Fibroblast of mammary gland (primary cell): Measurements from ENCODE around the gene DVL1.

ENCODE experiments used
- DNase-seq: peaks from one replicate; pipeline ENCODE4 v3.0.0-alpha.2; 2010; ENCODE audit warnings: low read depth
- H3K4me3 ChIP-seq: 2 replicates; pipeline ENCODE4 v1.5.1; 2011; ENCODE audit warnings: low read depth, mild to moderate bottlenecking, low read length, moderate library complexity; ENCODE audit not compliant: control insufficient read depth
- TF ChIP-seq, protein P1 (sequence below): conservative IDR thresholded peaks from 2 replicates; pipeline ENCODE4 v1.5.1; 2011; ENCODE audit warnings: low read depth, low read length, inconsistent platforms; ENCODE audit not compliant: control insufficient read depth, insufficient read depth

The DVL1 gene

DNA sequence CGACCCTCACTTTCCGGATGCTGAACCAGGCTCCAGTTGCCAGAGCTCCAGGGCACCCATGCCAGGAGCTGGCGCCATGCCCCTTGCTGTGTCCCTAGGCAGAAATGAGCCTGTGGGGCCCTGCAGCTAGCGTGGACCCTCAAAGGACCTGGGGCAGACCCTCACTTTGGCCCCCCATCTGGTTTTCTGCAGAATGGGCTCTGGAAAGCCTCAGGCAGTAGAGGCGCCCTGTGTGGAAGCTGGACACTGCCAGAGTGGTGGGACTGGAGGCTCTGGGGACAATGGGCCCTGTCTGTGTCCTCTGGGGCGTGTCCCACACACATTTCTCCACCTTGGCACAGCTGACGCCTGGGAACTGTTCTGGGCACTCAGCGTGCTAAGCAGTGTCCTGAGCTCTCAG is 32.1 kb upstream of the DVL1 start:
- H3K4me3 ChIP-seq: no peak overlapping the region
- TF ChIP-seq, protein P1, sequence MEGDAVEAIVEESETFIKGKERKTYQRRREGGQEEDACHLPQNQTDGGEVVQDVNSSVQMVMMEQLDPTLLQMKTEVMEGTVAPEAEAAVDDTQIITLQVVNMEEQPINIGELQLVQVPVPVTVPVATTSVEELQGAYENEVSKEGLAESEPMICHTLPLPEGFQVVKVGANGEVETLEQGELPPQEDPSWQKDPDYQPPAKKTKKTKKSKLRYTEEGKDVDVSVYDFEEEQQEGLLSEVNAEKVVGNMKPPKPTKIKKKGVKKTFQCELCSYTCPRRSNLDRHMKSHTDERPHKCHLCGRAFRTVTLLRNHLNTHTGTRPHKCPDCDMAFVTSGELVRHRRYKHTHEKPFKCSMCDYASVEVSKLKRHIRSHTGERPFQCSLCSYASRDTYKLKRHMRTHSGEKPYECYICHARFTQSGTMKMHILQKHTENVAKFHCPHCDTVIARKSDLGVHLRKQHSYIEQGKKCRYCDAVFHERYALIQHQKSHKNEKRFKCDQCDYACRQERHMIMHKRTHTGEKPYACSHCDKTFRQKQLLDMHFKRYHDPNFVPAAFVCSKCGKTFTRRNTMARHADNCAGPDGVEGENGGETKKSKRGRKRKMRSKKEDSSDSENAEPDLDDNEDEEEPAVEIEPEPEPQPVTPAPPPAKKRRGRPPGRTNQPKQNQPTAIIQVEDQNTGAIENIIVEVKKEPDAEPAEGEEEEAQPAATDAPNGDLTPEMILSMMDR: no peak
- no peak for DNase-seq

DNA sequence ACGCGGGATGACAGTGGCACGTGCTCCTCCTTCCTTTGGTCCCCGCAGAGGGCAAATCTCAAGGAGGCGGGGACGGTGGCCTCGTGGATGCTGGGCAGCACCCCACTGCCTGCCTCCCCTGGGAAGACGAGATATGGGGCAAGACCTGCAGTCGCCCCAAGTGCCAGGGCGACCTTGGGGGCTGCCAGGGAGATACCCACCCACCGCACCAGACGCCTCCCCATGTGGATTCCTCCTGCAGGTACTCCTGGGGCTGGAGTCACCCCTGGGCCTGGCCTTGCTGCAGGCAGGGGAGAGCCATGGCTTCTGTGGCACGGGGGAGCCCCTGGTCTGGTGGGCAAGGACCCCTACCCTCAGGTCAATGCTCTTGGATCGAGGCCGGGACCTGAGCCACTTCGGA is 31.6 kb upstream of the DVL1 start:
- no peak for DNase-seq
- no peak overlapping the region for H3K4me3 ChIP-seq
- TF ChIP-seq, protein P1: no peak

DNA sequence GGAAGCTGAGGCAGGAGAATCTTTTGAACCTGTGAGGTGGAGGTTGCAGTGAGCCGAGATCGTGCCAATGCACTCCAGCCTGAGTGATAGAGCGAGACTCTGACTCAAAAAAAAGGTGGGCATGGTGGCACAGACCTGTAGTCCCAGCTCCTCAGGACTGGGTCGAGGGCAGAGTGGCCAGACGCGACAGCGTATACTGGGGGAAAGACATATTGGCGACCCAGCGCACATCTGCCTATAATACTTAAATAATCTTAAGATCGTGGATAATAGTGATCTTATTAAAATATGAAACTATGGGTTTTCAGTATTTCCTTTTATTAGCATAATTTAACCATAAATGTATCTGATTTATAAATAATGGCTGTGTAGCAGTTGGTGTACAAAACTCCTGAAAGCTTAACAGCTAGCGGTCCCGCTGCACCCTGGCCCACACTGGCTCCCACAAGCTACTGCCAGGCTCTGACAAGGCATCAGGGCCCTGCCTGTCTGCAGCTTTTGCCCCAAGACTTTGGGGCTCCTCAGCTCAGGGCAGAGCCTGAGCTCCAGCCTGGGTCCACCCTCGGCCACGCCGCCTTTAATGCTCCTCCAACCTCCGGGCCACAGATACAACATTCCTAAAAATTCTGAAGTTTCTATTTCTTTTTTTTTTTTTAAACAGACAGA is 28.5 kb upstream of the DVL1 start:
- no peak for DNase-seq
- H3K4me3 ChIP-seq: no peak overlapping the region
- TF ChIP-seq, protein P1: no peak

- H3K4me3 ChIP-seq: no peak overlapping the region
Observed at GRCh38 chr1:1376551-1377226, 27.5 kb upstream of the DVL1 start.

DNA sequence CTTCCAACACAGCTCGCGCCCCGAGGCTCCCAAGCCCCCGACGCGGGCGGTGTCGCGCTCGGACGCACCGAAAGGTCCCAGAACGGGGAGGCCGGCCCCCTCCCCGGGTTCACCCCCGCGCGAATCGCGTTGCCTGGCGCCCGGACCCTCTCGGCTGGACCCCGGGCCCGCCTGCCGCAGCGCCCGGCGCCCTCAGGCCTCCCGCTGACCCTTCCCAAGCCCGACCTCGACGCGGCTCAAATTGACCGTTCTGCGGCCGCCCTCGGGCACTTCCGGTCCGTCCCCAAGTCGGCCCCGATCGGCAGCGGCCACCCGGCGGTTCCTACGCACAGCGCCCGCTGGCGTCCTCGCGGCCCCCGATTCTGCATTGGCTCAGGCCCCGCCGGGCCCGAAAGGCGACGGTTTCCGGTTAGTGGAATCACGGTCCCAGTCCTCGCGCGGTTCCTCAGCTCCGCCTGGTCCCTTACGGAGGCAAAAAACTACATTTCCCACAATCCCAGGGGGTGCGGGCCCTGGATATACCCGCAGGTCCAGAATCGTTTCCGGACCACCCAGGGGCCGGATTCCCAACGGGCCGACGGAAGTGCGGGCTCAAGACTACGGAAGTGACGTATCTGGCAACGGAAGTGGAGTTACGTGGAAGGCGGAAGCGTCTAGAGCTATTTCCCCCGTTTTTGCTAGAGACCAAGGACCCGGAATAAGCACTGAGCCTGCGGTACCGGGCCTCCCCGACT is 25.9 kb upstream of the DVL1 start, which contains the start of gene AURKAIP1:
AURKAIP1 (minus strand) TSS at position 279 of the 734 bp plus-strand sequence. CDS start 451 bp downstream, outside the sequence.
- peak within 1 kb of the TSS; percentile 79 for H3K4me3 ChIP-seq
- TF ChIP-seq, protein P1: no peak
- peak; percentile 100 for DNase-seq

More at GRCh38 chr1:1376551-1377226, 27.5 kb upstream of the DVL1 start:
- no peak for DNase-seq
- TF ChIP-seq, protein P1: no peak

DNA sequence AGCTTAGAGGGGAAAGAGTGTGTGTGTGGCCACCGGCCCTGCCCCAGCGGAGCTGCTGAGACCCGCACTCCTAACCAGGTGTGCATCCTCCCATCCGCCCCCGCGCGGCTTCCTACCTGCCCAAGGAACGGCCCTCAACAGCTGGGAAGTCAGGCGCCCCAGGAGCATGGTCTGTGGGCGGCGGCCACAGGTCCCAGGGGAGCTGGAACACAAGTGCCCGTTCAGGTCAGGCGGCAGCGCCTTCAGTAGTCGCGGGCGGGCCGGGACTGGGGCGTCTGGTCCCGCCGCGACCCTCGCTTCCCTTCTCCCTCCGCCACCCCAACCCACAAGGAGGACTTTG is 25.3 kb upstream of the DVL1 start:
- H3K4me3 ChIP-seq: peak overlapping the region; percentile 79
- DNase-seq: no peak

More for the DNA sequence above, 25.3 kb upstream of the DVL1 start:
- TF ChIP-seq, protein P1: no peak
